OCI-LY1 (cell line): ENCODE results near the gene ANTXR1.

Source experiments
- EZH2 ChIP-seq: fragments of 200-600 bp; sonication (generic), shearing (Covaris generic); IDR thresholded peaks from 2 replicates; pipeline ENCODE4 v1.8.0; 2017; ENCODE audit warnings: borderline replicate concordance, mixed run types, mild to moderate bottlenecking, antibody characterized with exemption, low read length, moderate library complexity, mixed read lengths
- TF ChIP-seq, protein P1 (sequence below): fragments of 200-600 bp; sonication (generic), shearing (Covaris generic); IDR thresholded peaks from 2 replicates; pipeline ENCODE4 v1.5.1; 2017; ENCODE audit warnings: mild to moderate bottlenecking, antibody characterized with exemption, low read length, moderate library complexity, mixed read lengths

DNA sequence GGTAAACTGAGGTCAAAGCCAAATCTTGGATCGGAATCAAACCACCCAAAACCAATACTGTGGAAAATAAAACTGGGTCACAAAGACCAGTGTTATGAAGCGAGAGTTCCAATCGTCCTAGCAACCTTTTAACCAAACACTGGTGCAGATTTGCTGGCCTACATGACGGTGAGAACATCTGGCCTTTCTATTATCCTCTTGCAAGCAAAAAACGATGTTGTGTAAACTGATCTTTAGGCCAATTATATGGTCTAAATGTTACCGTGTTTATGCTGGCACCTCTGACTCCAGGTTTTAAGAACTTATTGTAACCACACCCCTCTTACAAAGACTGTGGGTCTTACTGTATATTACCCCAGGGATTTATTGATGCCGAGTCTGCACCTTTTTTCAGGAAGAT lies 228.1 kb downstream of the ANTXR1 start:
- TF ChIP-seq, protein P1, sequence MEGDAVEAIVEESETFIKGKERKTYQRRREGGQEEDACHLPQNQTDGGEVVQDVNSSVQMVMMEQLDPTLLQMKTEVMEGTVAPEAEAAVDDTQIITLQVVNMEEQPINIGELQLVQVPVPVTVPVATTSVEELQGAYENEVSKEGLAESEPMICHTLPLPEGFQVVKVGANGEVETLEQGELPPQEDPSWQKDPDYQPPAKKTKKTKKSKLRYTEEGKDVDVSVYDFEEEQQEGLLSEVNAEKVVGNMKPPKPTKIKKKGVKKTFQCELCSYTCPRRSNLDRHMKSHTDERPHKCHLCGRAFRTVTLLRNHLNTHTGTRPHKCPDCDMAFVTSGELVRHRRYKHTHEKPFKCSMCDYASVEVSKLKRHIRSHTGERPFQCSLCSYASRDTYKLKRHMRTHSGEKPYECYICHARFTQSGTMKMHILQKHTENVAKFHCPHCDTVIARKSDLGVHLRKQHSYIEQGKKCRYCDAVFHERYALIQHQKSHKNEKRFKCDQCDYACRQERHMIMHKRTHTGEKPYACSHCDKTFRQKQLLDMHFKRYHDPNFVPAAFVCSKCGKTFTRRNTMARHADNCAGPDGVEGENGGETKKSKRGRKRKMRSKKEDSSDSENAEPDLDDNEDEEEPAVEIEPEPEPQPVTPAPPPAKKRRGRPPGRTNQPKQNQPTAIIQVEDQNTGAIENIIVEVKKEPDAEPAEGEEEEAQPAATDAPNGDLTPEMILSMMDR: no peak
- no peak for TF ChIP-seq EZH2
